Osteoblast (primary cell): ENCODE measurements around the gene RXRG. TPM values are rescaled to one million over a fixed set of nuclear protein-coding genes. Genes with fewer than 3 reads are reported as not detected.

Source experiments
- DNase-seq: peaks from one replicate; pipeline ENCODE4 v3.0.0; 2011; ENCODE audit warnings: low spot score, mixed read lengths; ENCODE audit not compliant: insufficient read length; ENCODE audit errors: missing footprints
- H2AFZ ChIP-seq: 2 replicates; pipeline ENCODE4 v1.6.0; 2011; ENCODE audit warnings: mild to moderate bottlenecking, low read length
- H3K27ac ChIP-seq: 2 replicates; pipeline ENCODE4 v1.5.1; 2011; ENCODE audit warnings: mild to moderate bottlenecking, low read depth, low read length, moderate library complexity
- H3K27me3 ChIP-seq: 2 replicates; pipeline ENCODE4 v1.6.0; 2012; ENCODE audit warnings: mild to moderate bottlenecking, control low read depth, inconsistent platforms, low read length, moderate library complexity; ENCODE audit not compliant: insufficient read depth
- H3K36me3 ChIP-seq: 2 replicates; pipeline ENCODE4 v1.5.1; 2011; ENCODE audit warnings: mild to moderate bottlenecking, low read length, control low read depth, moderate library complexity; ENCODE audit not compliant: insufficient read depth
- H3K4me1 ChIP-seq: 2 replicates; pipeline ENCODE4 v1.5.1; 2011; ENCODE audit warnings: mild to moderate bottlenecking, low read length, control low read depth, moderate library complexity; ENCODE audit not compliant: insufficient read depth
- H3K4me2 ChIP-seq: 2 replicates; pipeline ENCODE4 v1.6.0; 2011; ENCODE audit warnings: mild to moderate bottlenecking, low read length; ENCODE audit not compliant: insufficient read depth
- H3K4me3 ChIP-seq: fragments of 200-600 bp; sonication (generic); 3 replicates; pipeline ENCODE4 v1.5.1; 2012; ENCODE audit warnings: mild to moderate bottlenecking, low read length, inconsistent platforms; ENCODE audit not compliant: insufficient read depth
- H3K79me2 ChIP-seq: 2 replicates; pipeline ENCODE4 v1.6.0; 2012; ENCODE audit warnings: mild to moderate bottlenecking, low read length, control low read depth, inconsistent platforms; ENCODE audit not compliant: insufficient read depth
- H3K9me3 ChIP-seq: 2 replicates; pipeline ENCODE4 v1.5.1; 2011; ENCODE audit warnings: low read depth, low read length, control low read depth
- H4K20me1 ChIP-seq: 2 replicates; pipeline ENCODE4 v1.6.0; 2012; ENCODE audit warnings: mild to moderate bottlenecking, low read length, control low read depth; ENCODE audit not compliant: insufficient read depth
- CTCF ChIP-seq: IDR thresholded peaks from 2 replicates; pipeline ENCODE4 v1.5.1; 2011; ENCODE audit warnings: mild to moderate bottlenecking, low read depth, low read length, moderate library complexity; ENCODE audit errors: extremely low read depth
- total RNA-seq: library from RNA; depleted of rRNA; stranded (reverse); fragments of >200 nt; gene quantifications from 2 replicates; pipeline ENCODE4 v1.2.3, GENCODE V29; 2012

Gene RXRG
- total RNA-seq, 1 donor: not detected

- Histone ChIP-seq H3K79me2 (no peaks in the 10 kb centered on the region), H4K20me1 (no peaks in the 10 kb centered on the region), H3K4me2 (peak overlapping the region; percentile 10), H3K4me1 (peaks cover 4% of the 10 kb centered on the region), H3K4me3 (no peak overlapping the region), H3K27ac (no peak overlapping the region), H3K9me3 (no peaks in the 10 kb centered on the region), H3K36me3 (no peaks in the 10 kb centered on the region), H3K27me3 (peaks cover 52% of the 10 kb centered on the region), H2AFZ (no peak overlapping the region)
- TF ChIP-seq CTCF: peak; percentile 96
- DNase-seq: peak; percentile 84
Measured at GRCh38 chr1:165392634-165393571, 52.0 kb downstream of the RXRG start.

- Histone ChIP-seq H2AFZ (no peak overlapping the region), H3K4me1 (peaks cover 4% of the 10 kb centered on the region), H4K20me1 (no peaks in the 10 kb centered on the region), H3K4me3 (no peak overlapping the region), H3K27me3 (peaks cover 53% of the 10 kb centered on the region), H3K36me3 (no peaks in the 10 kb centered on the region), H3K4me2 (no peak overlapping the region), H3K27ac (no peak overlapping the region), H3K79me2 (no peaks in the 10 kb centered on the region), H3K9me3 (no peaks in the 10 kb centered on the region)
- DNase-seq: no peak
- TF ChIP-seq CTCF: no peak
Measured at GRCh38 chr1:165389609-165390008, 55.3 kb downstream of the RXRG start.

GRCh38 chr1:165387961-165388360 is 57.0 kb downstream of the RXRG start:
- no peak overlapping the region for H2AFZ ChIP-seq
- peaks cover 50% of the 10 kb centered on the region for H3K27me3 ChIP-seq
- no peak overlapping the region for H3K4me2 ChIP-seq
- H3K36me3 ChIP-seq: no peaks in the 10 kb centered on the region
- no peak overlapping the region for H3K4me3 ChIP-seq
- TF ChIP-seq CTCF: no peak
- no peaks in the 10 kb centered on the region for H3K79me2 ChIP-seq
- H3K9me3 ChIP-seq: no peaks in the 10 kb centered on the region
- peaks cover 5% of the 10 kb centered on the region for H3K4me1 ChIP-seq
- no peak overlapping the region for H3K27ac ChIP-seq
- no peak for DNase-seq
- H4K20me1 ChIP-seq: no peaks in the 10 kb centered on the region

GRCh38 chr1:165387505-165387904 is 57.4 kb downstream of the RXRG start:
- DNase-seq: no peak
- no peaks in the 10 kb centered on the region for H3K79me2 ChIP-seq
- H4K20me1 ChIP-seq: no peaks in the 10 kb centered on the region
- TF ChIP-seq CTCF: no peak
- no peak overlapping the region for H3K27ac ChIP-seq
- no peak overlapping the region for H3K4me3 ChIP-seq
- H3K36me3 ChIP-seq: no peaks in the 10 kb centered on the region
- H3K4me2 ChIP-seq: no peak overlapping the region
- H3K4me1 ChIP-seq: peaks cover 5% of the 10 kb centered on the region
- peaks cover 47% of the 10 kb centered on the region for H3K27me3 ChIP-seq
- H3K9me3 ChIP-seq: no peaks in the 10 kb centered on the region
- no peak overlapping the region for H2AFZ ChIP-seq
